Suprapubic skin (tissue), 3 donors: Measurements from ENCODE around the gene SON.

Experiments used
- EP300 ChIP-seq: sonication (generic); formaldehyde crosslinking; IDR thresholded peaks from one replicate; pipeline ENCODE4 v1.6.1; 2017; ENCODE audit warnings: antibody characterized with exemption
- POLR2A ChIP-seq, 2 donors: fragments of 450-650 bp; IDR thresholded peaks; one replicate each; pipeline ENCODE4 v1.6.1; 2017; ENCODE audit warnings: antibody characterized with exemption in 2 of 2, mild to moderate bottlenecking in 2 of 2, moderate library complexity in 2 of 2
- TF ChIP-seq, protein P1 (sequence below), 2 donors: fragments of 200-600 bp in 1 of 2; fragments of 450-650 bp in 1 of 2; sonication (generic) in 1 of 2; IDR thresholded peaks; one replicate each; pipeline ENCODE4 v1.5.1; 2016 to 2019; ENCODE audit warnings: antibody characterized with exemption in 2 of 2, mild to moderate bottlenecking in 1 of 2, moderate library complexity in 1 of 2

DNA sequence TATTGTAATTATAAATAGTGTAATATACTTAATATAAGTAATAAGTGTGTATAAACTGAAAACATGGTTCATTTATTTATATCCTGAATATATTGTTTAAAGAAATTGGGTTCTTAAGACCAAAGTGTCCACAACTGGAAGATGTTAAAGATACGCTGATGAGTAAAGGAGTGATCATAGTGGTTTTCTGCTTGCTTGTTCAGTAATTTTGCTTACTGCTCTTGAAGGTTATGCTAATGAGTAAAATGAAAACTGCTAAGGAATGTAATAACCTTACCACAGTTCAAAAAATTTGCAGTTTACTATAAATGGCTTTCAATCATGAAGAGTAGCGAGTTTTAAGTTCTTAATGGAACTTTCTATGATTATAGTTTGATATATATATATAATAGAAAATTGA, 23.7 kb downstream of the SON start:
- TF ChIP-seq, protein P1, sequence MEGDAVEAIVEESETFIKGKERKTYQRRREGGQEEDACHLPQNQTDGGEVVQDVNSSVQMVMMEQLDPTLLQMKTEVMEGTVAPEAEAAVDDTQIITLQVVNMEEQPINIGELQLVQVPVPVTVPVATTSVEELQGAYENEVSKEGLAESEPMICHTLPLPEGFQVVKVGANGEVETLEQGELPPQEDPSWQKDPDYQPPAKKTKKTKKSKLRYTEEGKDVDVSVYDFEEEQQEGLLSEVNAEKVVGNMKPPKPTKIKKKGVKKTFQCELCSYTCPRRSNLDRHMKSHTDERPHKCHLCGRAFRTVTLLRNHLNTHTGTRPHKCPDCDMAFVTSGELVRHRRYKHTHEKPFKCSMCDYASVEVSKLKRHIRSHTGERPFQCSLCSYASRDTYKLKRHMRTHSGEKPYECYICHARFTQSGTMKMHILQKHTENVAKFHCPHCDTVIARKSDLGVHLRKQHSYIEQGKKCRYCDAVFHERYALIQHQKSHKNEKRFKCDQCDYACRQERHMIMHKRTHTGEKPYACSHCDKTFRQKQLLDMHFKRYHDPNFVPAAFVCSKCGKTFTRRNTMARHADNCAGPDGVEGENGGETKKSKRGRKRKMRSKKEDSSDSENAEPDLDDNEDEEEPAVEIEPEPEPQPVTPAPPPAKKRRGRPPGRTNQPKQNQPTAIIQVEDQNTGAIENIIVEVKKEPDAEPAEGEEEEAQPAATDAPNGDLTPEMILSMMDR (IDR thresholded peaks at IDR 0.05), result no peak
- TF ChIP-seq POLR2A (IDR thresholded peaks at IDR 0.05) (no peak), EP300 (no peak)
